Measurements from ENCODE around the gene IP6K1. TPM values are rescaled to one million over a fixed set of nuclear protein-coding genes. Genes with fewer than 3 reads are reported as not detected.
A peak's percentile ranks its signal among the peaks of the same experiment; 100 is the strongest.
"Not testable (repeated sequence)": the region's sequence is repeated elsewhere in the genome, so short reads cannot be mapped to it uniquely, and the experiment has no call there.

Gene IP6K1
- total RNA-seq, 1 donor from 2014 or later, result 46.4 TPM

GRCh38 chr3:49785565-49786356 is 581 bp downstream of the IP6K1 start:
- peak overlapping the region; percentile 94 for H3K27ac Mint-ChIP-seq
- H3K4me3 Mint-ChIP-seq, result peak overlapping the region; percentile 84
- peaks cover 23% of the 10 kb centered on the region for H3K4me1 Mint-ChIP-seq
- H3K36me3 Mint-ChIP-seq, result peaks cover 7% of the 10 kb centered on the region
- no peaks in the 10 kb centered on the region for H3K27me3 Mint-ChIP-seq (ENCODE audit: low read depth)
- no peaks in the 10 kb centered on the region for H3K9me3 Mint-ChIP-seq
- peak in 1 of 2 experiments; percentile 53 for DNase-seq (ENCODE audit: low spot score in 2 of 2, unreplicated experiment in 2 of 2)
- TF ChIP-seq CTCF (IDR thresholded peaks at IDR 0.05; ENCODE audit: unreplicated experiment), result no peak

GRCh38 chr3:49782277-49782676 is 4.1 kb downstream of the IP6K1 start:
- Mint-ChIP-seq H3K36me3 (peaks cover 18% of the 10 kb centered on the region), H3K4me1 (peaks cover 22% of the 10 kb centered on the region)
- not testable (repeated sequence) for H3K27ac Mint-ChIP-seq; H3K27me3 Mint-ChIP-seq (ENCODE audit: low read depth); DNase-seq (ENCODE audit: low spot score in 2 of 2, unreplicated experiment in 2 of 2); H3K4me3 Mint-ChIP-seq; H3K9me3 Mint-ChIP-seq

- no peak for TF ChIP-seq CTCF (IDR thresholded peaks at IDR 0.05; ENCODE audit: unreplicated experiment)
- peak in 1 of 2 experiments; percentile 20 for DNase-seq (ENCODE audit: low spot score in 2 of 2, unreplicated experiment in 2 of 2)
- Mint-ChIP-seq H3K9me3 (peaks cover 5% of the 10 kb centered on the region), H3K4me1 (peaks cover 16% of the 10 kb centered on the region), H3K27me3 (ENCODE audit: low read depth) (no peaks in the 10 kb centered on the region), H3K27ac (peak overlapping the region; percentile 41), H3K4me3 (no peak overlapping the region), H3K36me3 (peaks cover 21% of the 10 kb centered on the region)
Observed at GRCh38 chr3:49781415-49782199, 4.7 kb downstream of the IP6K1 start.

- H3K4me3 Mint-ChIP-seq; H3K27me3 Mint-ChIP-seq (ENCODE audit: low read depth); H3K9me3 Mint-ChIP-seq: not testable (repeated sequence)
- Mint-ChIP-seq H3K36me3 (peaks cover 21% of the 10 kb centered on the region), H3K4me1 (peaks cover 14% of the 10 kb centered on the region), H3K27ac (peak overlapping the region; percentile 27)
- peak in 1 of 2 experiments; percentile 20 for DNase-seq (ENCODE audit: low spot score in 2 of 2, unreplicated experiment in 2 of 2)
Observed at GRCh38 chr3:49780975-49781365, 5.4 kb downstream of the IP6K1 start.

GRCh38 chr3:49780080-49780974 is 6.0 kb downstream of the IP6K1 start:
- peak overlapping the region; percentile 61 for H3K27ac Mint-ChIP-seq
- no peak for TF ChIP-seq CTCF (IDR thresholded peaks at IDR 0.05; ENCODE audit: unreplicated experiment)
- peaks cover 19% of the 10 kb centered on the region for H3K36me3 Mint-ChIP-seq
- H3K9me3 Mint-ChIP-seq, result peaks cover 5% of the 10 kb centered on the region
- peaks cover 9% of the 10 kb centered on the region for H3K4me1 Mint-ChIP-seq
- no peak overlapping the region for H3K4me3 Mint-ChIP-seq
- H3K27me3 Mint-ChIP-seq (ENCODE audit: low read depth), result no peaks in the 10 kb centered on the region
- DNase-seq (ENCODE audit: low spot score in 2 of 2, unreplicated experiment in 2 of 2), result peak in 1 of 2 experiments; percentile 22

- Mint-ChIP-seq H3K27ac (peak overlapping the region; percentile 61), H3K4me1 (peaks cover 4% of the 10 kb centered on the region), H3K36me3 (peaks cover 19% of the 10 kb centered on the region), H3K4me3 (no peak overlapping the region), H3K9me3 (peaks cover 5% of the 10 kb centered on the region), H3K27me3 (ENCODE audit: low read depth) (no peaks in the 10 kb centered on the region)
- no peak for DNase-seq (ENCODE audit: low spot score in 2 of 2, unreplicated experiment in 2 of 2)
- no peak for TF ChIP-seq CTCF (IDR thresholded peaks at IDR 0.05; ENCODE audit: unreplicated experiment)
Observed at GRCh38 chr3:49779358-49780079, 6.8 kb downstream of the IP6K1 start.

GRCh38 chr3:49776101-49776500 is 10.2 kb downstream of the IP6K1 start:
- not testable (repeated sequence) for H3K27ac Mint-ChIP-seq, H3K4me3 Mint-ChIP-seq

More at GRCh38 chr3:49776101-49776500, 10.2 kb downstream of the IP6K1 start:
- not testable (repeated sequence) for DNase-seq (ENCODE audit: low spot score in 2 of 2, unreplicated experiment in 2 of 2); H3K4me1 Mint-ChIP-seq; H3K27me3 Mint-ChIP-seq (ENCODE audit: low read depth); H3K9me3 Mint-ChIP-seq
- H3K36me3 Mint-ChIP-seq, result peaks cover 14% of the 10 kb centered on the region

All from mesothelial cell of epicardium (in vitro differentiated cells).